WI38 (cell line): ENCODE results near the gene PER3.

Experiments
- H3K4me3 ChIP-seq: 2 replicates; pipeline ENCODE4 v1.5.1; 2011; ENCODE audit warnings: low read depth, mild to moderate bottlenecking, control low read depth, low read length
- CTCF ChIP-seq: IDR thresholded peaks from 2 replicates; pipeline ENCODE4 v1.5.1; 2012; ENCODE audit warnings: low read depth, mild to moderate bottlenecking, control low read depth, low read length

The PER3 gene

DNA sequence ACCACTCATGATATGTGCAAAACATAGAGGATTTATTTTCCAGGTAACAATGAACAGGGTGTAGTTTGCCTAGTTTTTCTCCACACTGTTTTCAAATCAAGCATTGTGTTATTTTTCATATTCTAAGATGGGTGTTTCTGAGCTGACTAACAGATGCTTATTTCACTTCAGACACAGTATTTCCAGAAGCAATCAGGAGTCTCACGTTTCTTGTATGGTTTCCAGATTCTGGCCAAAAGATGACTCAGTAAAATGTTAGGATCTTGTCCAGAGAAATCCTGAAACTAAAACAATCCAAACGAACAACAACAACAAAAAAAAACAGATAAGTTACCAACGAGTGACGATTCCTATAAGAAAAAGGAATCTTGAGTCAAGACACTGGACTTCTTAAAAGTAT is 63.5 kb downstream of the PER3 start:
- TF ChIP-seq CTCF: no peak
- H3K4me3 ChIP-seq: no peak overlapping the region

DNA sequence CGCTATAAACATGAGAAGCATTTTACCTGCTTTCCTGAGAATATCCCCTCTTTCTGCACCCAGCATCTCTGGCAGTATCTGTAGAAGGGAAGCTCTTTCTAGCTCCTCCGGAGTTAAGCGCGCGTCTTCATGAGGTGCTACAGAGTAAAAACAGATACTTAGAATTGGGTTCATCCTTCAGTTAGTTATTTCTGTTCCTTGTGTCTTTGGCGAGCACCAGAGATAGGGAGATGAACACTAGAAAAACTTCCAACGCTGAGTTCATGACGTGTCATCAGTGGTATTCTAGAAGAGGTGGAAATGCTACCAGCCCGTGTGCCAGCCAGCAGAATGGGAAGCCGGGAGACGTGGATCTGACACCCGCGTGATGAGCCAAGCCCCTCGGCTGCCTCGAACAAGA is 66.7 kb downstream of the PER3 start:
- H3K4me3 ChIP-seq: no peak overlapping the region
- TF ChIP-seq CTCF: no peak

DNA sequence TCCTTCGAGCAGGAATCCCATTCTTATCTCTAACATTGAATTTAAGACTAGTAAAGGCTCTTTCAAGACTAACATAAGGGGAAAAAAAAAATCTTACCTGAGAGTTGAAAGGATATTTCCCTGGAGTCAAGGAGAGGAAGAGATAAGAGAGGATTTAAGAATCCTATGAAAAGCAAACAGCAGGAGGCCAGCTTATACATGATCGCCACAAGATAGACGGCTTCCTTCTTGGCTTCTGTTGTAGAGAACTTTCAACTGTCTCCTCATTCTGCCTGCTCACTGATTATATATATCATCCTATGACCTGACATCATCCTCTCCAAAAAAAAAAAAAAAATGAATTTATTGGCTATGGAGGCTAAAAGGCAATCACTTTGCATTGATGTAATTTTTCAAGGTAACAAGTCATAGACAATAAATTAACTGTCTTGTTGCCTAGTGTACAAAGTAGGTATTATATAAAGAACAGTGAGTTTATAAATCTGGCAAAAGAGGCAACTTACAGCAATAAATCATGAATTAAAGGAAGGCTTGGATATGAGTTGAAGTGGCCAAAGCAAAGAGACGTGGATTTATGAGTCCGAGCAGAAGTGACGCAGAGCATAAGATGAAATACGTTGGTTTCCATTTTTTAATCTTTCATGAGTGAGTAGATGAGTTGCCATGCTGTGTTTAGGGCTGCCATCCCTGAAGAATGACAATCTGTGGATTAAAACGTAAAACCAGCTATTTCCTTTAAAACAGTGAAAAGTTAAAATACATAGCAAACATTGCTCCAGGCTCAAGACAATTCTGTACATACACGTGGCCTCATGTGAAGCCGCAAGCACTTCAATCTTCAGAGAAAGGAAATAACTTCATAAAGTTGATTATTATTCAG is 69.0 kb downstream of the PER3 start, which contains the start of gene UTS2:
UTS2 (minus strand) TSS at position 262 of the 880 bp plus-strand sequence; CDS start at position 200, 62 bp downstream.
- TF ChIP-seq CTCF: no peak
- H3K4me3 ChIP-seq: no peak within 1 kb of the TSS

GRCh38 chr1:7853684-7854026 is 69.6 kb downstream of the PER3 start:
- TF ChIP-seq CTCF: no peak
- no peak overlapping the region for H3K4me3 ChIP-seq

GRCh38 chr1:7856345-7856744 is 72.3 kb downstream of the PER3 start:
- no peak overlapping the region for H3K4me3 ChIP-seq
- TF ChIP-seq CTCF: no peak

DNA sequence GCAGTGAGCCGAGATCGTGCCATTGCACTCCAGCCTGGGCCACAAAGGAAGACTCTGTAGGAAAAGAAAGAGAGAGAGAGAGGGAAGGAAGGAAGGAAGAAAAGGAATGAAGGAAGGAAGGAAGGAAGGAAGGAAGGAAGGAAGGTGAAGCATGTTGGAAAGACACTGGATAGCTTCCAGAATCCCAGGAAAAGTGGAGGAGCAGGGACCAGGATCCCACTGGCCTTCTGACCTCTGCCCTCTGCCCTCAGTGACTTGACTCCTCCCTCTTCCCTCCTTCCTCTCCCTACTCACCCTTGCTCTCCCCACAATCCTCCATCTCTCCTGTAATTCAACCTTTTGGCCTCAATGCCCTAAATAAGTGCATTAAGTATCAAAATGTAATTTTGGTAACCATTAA is 72.9 kb downstream of the PER3 start:
- no peak overlapping the region for H3K4me3 ChIP-seq
- TF ChIP-seq CTCF: no peak

DNA sequence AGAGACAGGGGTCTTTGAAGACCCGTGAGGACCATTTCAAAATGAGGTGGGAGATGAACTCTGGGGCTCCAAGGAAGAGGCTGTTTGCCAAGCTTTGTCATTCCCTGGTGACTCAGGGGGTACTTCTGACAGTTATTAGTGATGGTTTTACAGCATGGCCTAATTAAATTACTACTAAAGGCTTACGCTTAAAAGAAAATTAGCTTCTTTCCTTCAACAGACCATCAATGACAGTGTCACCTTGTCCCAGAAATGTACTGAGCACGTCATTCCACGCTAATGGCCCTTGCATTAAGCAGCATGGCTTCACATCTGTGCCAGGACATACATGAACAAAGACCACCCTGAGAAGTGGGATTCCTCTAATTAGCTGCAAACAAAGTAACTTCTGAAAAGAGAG is 73.9 kb downstream of the PER3 start:
- TF ChIP-seq CTCF: no peak
- no peak overlapping the region for H3K4me3 ChIP-seq
